Measurements from ENCODE around the gene C1orf198. TPM values are rescaled to one million over a fixed set of nuclear protein-coding genes. Genes with fewer than 3 reads are reported as not detected.

Gene C1orf198
- total RNA-seq, 1 donor from 2014 or later = 3.9 TPM

DNA sequence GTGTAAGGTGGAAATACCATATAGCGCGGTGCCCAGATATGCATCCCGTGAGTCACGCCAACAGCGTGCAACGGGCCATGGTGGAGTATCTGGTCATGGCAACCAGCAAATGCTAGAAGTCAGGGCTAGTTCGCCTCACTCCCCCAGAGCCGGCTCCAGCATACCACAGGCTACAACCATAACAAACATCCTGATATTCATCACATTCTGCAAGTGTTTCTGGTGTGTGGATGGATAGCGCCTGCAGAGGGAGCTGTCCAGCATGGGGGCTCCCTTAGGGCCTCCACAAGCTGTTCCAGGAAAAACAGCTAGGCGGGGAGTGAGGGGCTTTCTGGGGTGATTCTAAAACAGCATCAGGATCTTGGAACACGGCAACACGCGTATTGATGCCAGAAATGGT is 6.8 kb downstream of the C1orf198 start:
- Mint-ChIP-seq H3K36me3 (ENCODE audit: low read depth) (no peaks in the 10 kb centered on the region), H3K9me3 (no peaks in the 10 kb centered on the region), H3K27me3 (no peaks in the 10 kb centered on the region), H3K4me3 (no peak overlapping the region), H3K27ac (no peak overlapping the region), H3K4me1 (peaks cover 6% of the 10 kb centered on the region)
- ATAC-seq (ENCODE audit: low read depth) (no peak), DNase-seq (no peak)
- intact Hi-C loops (cut with micrococcal nuclease) = no loop called here
- CTCF ChIA-PET = no interaction called here
- POLR2A ChIA-PET = no interaction called here
- TF ChIP-seq, protein P1, sequence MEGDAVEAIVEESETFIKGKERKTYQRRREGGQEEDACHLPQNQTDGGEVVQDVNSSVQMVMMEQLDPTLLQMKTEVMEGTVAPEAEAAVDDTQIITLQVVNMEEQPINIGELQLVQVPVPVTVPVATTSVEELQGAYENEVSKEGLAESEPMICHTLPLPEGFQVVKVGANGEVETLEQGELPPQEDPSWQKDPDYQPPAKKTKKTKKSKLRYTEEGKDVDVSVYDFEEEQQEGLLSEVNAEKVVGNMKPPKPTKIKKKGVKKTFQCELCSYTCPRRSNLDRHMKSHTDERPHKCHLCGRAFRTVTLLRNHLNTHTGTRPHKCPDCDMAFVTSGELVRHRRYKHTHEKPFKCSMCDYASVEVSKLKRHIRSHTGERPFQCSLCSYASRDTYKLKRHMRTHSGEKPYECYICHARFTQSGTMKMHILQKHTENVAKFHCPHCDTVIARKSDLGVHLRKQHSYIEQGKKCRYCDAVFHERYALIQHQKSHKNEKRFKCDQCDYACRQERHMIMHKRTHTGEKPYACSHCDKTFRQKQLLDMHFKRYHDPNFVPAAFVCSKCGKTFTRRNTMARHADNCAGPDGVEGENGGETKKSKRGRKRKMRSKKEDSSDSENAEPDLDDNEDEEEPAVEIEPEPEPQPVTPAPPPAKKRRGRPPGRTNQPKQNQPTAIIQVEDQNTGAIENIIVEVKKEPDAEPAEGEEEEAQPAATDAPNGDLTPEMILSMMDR (IDR thresholded peaks at IDR 0.05) = no peak

DNA sequence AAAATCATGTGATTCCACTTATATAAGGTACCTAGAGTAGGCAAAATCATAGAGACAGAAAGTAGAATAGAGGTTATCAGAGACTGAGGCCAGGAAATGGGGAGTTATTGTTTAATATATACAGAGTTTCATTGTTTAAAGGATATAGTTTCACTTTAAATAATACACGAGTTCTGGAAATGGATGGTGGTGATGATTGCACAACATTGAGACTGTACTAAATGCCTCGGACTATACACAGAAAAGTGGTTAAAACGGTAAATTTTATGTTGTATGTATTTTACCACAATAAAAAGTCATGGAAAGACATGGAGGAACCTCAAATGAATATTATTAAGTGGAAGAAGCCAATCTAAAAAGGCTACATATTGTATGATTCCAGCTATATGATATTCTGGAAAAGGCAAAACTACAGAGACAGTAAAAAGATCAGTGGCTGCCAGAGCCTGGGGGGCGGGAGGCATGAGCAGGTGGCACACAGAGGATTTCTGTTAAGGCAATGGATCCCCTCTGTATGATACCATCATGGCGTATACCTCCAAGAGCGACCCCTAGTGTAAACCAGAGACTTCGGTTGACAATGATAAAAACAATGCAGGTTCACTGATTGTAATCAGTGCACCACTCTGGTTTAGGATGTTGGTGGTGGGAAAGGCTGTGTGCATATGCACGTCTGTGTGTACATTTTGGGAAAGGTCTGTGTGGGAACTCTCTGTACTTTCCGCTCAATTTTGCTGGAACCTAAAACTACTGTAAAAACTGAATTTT is 7.5 kb downstream of the C1orf198 start:
- H3K4me3 Mint-ChIP-seq = no peak overlapping the region

DNA sequence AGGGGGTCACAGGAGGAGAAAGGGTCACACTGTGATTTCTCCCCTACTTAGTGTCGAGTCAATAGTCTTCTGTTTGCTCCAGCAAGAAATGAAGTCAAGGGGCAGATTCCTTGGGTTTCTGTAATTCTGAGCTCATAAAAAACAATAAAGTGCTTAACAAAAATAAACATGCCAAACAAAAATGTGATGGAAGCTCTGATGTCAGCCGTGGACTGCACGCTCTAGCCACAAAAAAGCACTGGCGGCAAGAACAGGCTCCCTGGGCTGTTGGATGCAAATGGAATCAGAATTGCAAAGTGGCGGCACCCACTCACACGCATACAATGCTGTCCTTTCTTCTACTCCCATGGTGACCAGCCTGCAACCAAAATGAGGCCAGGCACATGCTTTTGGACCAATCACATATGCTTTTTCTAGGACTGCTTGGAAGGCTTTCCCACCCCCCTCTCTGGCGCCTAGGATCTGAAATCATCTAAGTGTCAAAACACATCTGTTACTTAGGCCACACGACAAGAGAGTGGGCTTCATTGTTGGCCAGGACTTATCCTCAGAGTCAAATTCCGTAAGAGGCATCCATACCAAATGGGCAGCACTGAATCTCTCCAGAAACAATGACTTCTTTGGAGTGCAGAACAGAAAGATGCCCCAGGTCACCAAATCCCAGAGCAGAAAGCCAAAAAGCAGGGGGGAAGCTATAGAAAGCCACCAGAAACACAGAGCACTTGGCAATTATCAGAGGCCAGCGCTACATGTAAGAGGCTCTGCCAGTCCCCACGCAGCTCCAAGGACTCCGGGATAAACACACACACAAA is 9.2 kb downstream of the C1orf198 start:
- no peaks in the 10 kb centered on the region for H3K27me3 Mint-ChIP-seq

More for the DNA sequence above, 7.5 kb downstream of the C1orf198 start:
- CTCF ChIA-PET = no interaction called here
- intact Hi-C loops (cut with micrococcal nuclease) = no loop called here
- ATAC-seq (ENCODE audit: low read depth) (no peak), DNase-seq (no peak)
- Mint-ChIP-seq H3K27me3 (no peaks in the 10 kb centered on the region), H3K27ac (no peak overlapping the region), H3K36me3 (ENCODE audit: low read depth) (no peaks in the 10 kb centered on the region), H3K4me1 (peaks cover 6% of the 10 kb centered on the region), H3K9me3 (no peaks in the 10 kb centered on the region)
- TF ChIP-seq, protein P1 (IDR thresholded peaks at IDR 0.05) = no peak
- POLR2A ChIA-PET = no interaction called here

DNA sequence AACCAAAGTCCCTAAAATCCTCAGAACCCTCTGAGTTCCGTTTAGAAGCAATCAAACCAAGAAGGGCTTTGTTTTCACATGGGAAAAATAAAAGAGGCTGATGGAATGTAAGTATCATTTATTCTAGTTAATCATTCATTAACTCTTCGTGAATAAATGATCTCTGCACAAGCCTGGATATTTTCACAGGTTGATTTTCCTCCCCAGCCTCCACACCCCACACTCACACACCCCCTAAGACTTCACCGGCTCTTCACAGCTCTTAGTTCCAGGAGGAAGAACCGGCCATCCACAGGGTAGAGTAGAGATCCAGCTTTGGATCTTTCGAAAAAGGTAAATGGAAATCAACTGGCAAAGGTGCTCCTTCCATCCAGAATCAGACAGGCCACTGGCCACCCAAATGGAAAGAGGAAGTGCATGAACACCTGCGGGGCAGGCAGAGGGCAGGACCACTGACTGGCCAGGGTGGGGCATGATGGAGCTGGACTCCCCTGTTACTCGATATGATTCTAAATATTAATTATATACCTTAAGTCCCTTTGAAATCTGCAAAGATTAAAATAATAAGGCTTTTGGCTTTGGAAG is 10.0 kb downstream of the C1orf198 start:
- DNase-seq (no peak), ATAC-seq (ENCODE audit: low read depth) (no peak)
- Mint-ChIP-seq H3K27ac (no peak overlapping the region), H3K9me3 (no peaks in the 10 kb centered on the region), H3K36me3 (ENCODE audit: low read depth) (no peaks in the 10 kb centered on the region), H3K27me3 (no peaks in the 10 kb centered on the region), H3K4me1 (peaks cover 3% of the 10 kb centered on the region), H3K4me3 (no peak overlapping the region)
- POLR2A ChIA-PET = no interaction called here
- CTCF ChIA-PET = no interaction called here
- intact Hi-C loops (cut with micrococcal nuclease) = no loop called here
- TF ChIP-seq, protein P1 (IDR thresholded peaks at IDR 0.05) = no peak

More for the DNA sequence above, 9.2 kb downstream of the C1orf198 start:
- no peaks in the 10 kb centered on the region for H3K36me3 Mint-ChIP-seq (ENCODE audit: low read depth)
- ATAC-seq (ENCODE audit: low read depth) (no peak), DNase-seq (no peak)
- TF ChIP-seq, protein P1 (IDR thresholded peaks at IDR 0.05) = no peak
- ChIA-PET POLR2A (no interaction called here), CTCF (no interaction called here)
- H3K27ac Mint-ChIP-seq = no peak overlapping the region
- intact Hi-C loops (cut with micrococcal nuclease) = no loop called here
- no peaks in the 10 kb centered on the region for H3K9me3 Mint-ChIP-seq
- no peak overlapping the region for H3K4me3 Mint-ChIP-seq
- H3K4me1 Mint-ChIP-seq = peaks cover 6% of the 10 kb centered on the region

DNA sequence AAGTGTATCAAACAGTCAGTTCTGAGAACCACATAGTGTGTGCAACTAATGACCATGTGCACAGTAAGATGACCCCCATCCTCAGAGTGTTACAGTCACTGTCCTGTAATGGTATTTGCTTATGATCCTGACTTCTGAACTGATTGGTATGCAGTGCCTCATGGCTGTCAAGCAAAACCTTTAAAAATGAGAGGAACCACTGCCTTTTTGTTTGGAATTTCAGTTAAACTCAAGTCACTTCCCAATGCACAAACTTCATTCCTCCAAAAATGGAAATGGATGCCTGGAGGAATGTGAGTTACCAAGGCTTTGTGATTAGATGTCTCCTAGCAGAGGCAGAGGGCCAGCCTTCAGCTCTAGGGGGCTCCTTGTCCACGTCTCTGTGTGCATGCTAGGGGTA is 10.5 kb downstream of the C1orf198 start:
- Mint-ChIP-seq H3K4me1 (no peaks in the 10 kb centered on the region), H3K9me3 (no peaks in the 10 kb centered on the region), H3K27me3 (no peaks in the 10 kb centered on the region), H3K4me3 (no peak overlapping the region), H3K27ac (no peak overlapping the region), H3K36me3 (ENCODE audit: low read depth) (no peaks in the 10 kb centered on the region)
- ATAC-seq (ENCODE audit: low read depth) (no peak), DNase-seq (no peak)
- TF ChIP-seq, protein P1 (IDR thresholded peaks at IDR 0.05) = no peak
- intact Hi-C loops (cut with micrococcal nuclease) = no loop called here
- CTCF ChIA-PET = no interaction called here
- POLR2A ChIA-PET = no interaction called here
